BE2C (cell line): ENCODE measurements around the gene DEPDC5.

ENCODE experiments used
- DNase-seq: peaks from one replicate; pipeline ENCODE4 v3.0.0-alpha.2; 2020
- H3K27me3 ChIP-seq: fragments of 250-450 bp; sonication (Bioruptor Pico); 2 replicates; pipeline ENCODE4 v1.5.1; 2020; ENCODE audit warnings: mild to moderate bottlenecking
- H3K36me3 ChIP-seq: fragments of 250-450 bp; sonication (Bioruptor Pico); 2 replicates; pipeline ENCODE4 v1.5.1; 2020; ENCODE audit warnings: mild to moderate bottlenecking
- H3K4me1 ChIP-seq: fragments of 250-450 bp; sonication (Bioruptor Pico); 2 replicates; pipeline ENCODE4 v1.5.1; 2020
- H3K4me3 ChIP-seq: 2 replicates; pipeline ENCODE4 v1.5.1; 2011; ENCODE audit warnings: low read depth, low read length
- H3K9me3 ChIP-seq: fragments of 250-450 bp; sonication (Bioruptor Pico); 2 replicates; pipeline ENCODE4 v1.5.1; 2020
- TF ChIP-seq, protein P1 (sequence below): IDR thresholded peaks from 2 replicates; pipeline ENCODE4 v1.5.1; 2012; ENCODE audit warnings: mild to moderate bottlenecking, low read depth, low read length

The DEPDC5 gene

DNA sequence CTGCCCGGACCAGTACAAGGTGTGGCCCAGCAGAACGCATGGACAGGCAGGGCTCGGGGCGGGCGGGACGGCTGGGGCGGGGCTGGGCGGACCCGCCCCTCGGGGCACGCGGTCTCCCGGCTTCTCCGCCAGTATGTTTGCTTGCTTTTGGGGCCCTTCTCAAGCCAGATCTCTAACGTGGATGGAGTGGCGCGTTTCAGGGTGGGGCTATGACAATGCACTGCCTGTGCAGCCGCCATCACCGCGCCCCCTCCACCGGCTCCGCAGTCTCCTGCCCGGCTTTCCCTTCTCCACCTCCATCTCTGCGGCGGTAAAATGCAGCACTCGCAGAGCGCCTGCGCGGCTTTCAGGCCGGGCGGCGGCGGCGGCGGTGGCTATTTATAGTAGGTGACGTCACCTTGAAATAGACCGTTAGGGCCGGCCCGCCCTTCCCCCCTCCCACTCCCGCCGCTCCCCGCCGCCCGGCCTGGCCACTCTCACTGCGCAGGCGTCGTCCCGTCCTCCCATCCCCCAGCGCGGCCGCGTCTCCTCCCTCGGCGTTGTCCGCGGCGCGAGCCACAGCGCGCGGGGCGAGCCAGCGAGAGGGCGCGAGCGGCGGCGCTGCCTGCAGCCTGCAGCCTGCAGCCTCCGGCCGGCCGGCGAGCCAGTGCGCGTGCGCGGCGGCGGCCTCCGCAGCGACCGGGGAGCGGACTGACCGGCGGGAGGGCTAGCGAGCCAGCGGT, 190.3 kb downstream of the DEPDC5 start, which contains the start of gene YWHAH:
TSS of gene YWHAH (plus strand) at position 558 of the 722 bp plus-strand sequence. CDS start 199 bp downstream, outside the sequence.
- H3K36me3 ChIP-seq: peaks cover 34% of the 10 kb centered on the region
- peak within 1 kb of the TSS; percentile 98 for H3K4me3 ChIP-seq
- TF ChIP-seq, protein P1, sequence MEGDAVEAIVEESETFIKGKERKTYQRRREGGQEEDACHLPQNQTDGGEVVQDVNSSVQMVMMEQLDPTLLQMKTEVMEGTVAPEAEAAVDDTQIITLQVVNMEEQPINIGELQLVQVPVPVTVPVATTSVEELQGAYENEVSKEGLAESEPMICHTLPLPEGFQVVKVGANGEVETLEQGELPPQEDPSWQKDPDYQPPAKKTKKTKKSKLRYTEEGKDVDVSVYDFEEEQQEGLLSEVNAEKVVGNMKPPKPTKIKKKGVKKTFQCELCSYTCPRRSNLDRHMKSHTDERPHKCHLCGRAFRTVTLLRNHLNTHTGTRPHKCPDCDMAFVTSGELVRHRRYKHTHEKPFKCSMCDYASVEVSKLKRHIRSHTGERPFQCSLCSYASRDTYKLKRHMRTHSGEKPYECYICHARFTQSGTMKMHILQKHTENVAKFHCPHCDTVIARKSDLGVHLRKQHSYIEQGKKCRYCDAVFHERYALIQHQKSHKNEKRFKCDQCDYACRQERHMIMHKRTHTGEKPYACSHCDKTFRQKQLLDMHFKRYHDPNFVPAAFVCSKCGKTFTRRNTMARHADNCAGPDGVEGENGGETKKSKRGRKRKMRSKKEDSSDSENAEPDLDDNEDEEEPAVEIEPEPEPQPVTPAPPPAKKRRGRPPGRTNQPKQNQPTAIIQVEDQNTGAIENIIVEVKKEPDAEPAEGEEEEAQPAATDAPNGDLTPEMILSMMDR: no peak
- H3K9me3 ChIP-seq: no peaks in the 10 kb centered on the region
- H3K27me3 ChIP-seq: no peaks in the 10 kb centered on the region
- peaks cover 3% of the 10 kb centered on the region for H3K4me1 ChIP-seq
- DNase-seq: peak; percentile 98

DNA sequence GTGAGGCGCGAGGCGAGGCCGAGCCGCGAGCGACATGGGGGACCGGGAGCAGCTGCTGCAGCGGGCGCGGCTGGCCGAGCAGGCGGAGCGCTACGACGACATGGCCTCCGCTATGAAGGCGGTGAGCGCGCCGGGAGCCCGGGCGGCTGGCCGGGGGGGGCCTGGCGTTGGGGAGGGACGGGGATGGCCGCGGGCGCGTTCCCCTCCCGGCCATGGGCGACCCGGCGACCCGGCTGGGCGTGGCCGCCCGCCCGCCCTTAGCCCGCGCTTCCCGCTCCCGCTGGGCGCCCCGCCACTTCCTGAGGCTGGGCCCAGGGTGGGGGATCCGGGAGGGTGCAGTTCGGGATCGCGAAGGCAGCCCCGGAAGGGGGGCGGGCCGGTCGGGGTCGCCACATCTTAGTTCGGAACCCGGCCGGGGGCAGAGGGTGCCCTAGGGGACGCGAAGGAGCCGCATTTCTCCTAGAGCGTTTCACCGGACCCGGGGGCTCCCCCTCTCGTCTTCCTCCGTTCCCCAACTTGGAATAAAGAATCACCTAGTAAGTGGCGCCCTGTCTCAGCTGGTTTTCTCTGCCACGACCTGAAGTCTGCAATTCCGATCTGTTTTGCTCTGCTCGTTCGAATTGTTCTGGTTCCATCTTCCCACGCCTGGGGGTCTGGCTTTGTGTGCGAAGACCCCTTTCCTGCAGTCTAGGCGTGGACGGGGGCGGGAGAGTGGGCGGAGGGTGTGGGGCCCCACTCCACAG, 191.1 kb downstream of the DEPDC5 start:
- Histone ChIP-seq H3K9me3 (no peaks in the 10 kb centered on the region), H3K27me3 (no peaks in the 10 kb centered on the region), H3K4me3 (peak overlapping the region; percentile 98), H3K4me1 (peaks cover 3% of the 10 kb centered on the region), H3K36me3 (peaks cover 40% of the 10 kb centered on the region)
- DNase-seq: peak; percentile 41
- TF ChIP-seq, protein P1: no peak

DNA sequence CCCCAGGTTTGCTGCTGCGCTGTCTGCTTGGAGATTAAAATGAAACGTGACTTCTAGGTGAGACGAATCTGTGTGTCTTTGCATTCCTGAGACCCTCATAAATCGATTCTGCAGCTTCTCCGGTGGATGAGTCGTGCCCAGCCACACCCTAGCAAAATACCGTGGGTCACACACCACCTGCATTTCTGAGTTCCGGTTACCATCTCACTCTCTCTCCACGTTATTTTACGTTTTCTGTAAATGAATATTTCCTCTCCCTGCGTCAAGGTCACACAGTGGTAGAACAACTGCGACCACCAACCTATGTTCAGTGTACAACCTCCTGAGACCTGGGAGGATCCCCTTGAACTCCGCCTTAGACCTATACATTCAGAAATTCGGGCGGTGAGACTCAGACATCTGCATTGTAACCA, 191.6 kb downstream of the DEPDC5 start:
- Histone ChIP-seq H3K27me3 (no peaks in the 10 kb centered on the region), H3K36me3 (peaks cover 45% of the 10 kb centered on the region), H3K4me3 (peak overlapping the region; percentile 98), H3K4me1 (peaks cover 3% of the 10 kb centered on the region), H3K9me3 (no peaks in the 10 kb centered on the region)
- TF ChIP-seq, protein P1: no peak
- no peak for DNase-seq

DNA sequence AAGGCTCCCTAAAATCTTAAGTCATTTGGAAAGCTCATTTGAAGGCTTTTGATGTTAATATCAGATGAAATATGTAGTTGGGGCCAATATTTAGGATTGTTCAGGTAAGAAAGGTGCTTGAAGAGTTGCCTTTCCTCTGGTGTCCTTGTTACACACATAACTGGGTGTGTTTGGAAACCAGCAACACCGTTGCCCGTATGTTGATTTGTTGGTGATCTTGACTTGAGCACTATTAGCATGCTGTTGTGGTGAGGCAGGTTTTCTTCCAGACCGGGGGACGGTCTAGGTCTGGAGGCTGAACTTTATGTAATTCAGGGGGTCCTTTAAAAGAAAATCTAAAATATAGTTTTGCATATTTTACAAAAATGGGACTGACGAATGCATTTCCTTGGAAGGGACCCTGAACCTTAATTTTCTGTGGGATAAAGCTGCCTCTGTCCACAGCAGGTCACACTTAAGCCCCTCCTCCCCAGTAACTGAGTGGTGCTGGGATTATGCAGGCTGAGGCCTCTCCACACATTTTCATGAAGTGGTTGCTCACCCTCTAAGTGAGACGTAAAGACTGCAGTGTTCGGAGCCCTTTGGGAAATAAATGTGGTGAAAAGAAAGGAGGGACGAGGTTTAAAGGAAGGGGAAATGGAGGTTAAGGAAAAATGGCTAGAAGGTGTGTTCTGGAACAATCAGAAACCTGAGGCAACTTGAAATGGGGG, 192.3 kb downstream of the DEPDC5 start:
- TF ChIP-seq, protein P1: no peak
- H3K9me3 ChIP-seq: no peaks in the 10 kb centered on the region
- no peaks in the 10 kb centered on the region for H3K27me3 ChIP-seq
- H3K4me1 ChIP-seq: peaks cover 4% of the 10 kb centered on the region
- no peak for DNase-seq
- peaks cover 51% of the 10 kb centered on the region for H3K36me3 ChIP-seq
- peak overlapping the region; percentile 98 for H3K4me3 ChIP-seq

DNA sequence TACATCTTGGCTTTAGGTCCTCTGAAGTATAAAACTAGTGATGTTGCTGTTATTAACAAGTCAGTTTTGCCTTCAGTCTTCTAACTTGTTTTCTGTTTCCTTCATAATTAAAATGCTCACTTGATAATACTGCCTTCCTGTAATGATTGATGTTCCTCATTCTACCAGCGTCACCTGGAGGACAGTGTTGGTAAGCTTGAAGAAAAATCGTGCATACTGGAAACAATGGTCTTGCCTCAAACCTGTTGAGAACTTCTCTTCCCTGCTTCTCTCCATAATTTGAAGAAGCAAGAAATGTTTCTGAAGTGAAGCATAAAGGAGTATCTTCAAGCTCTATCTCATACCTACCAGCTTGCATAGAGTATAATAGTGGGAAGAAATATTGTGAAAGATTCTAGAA, 193.5 kb downstream of the DEPDC5 start:
- DNase-seq: no peak
- H3K4me1 ChIP-seq: peaks cover 8% of the 10 kb centered on the region

More for the DNA sequence above, 193.5 kb downstream of the DEPDC5 start:
- H3K27me3 ChIP-seq: no peaks in the 10 kb centered on the region
- peak overlapping the region; percentile 98 for H3K4me3 ChIP-seq
- H3K9me3 ChIP-seq: no peaks in the 10 kb centered on the region
- TF ChIP-seq, protein P1: peak; percentile 88
- peaks cover 63% of the 10 kb centered on the region for H3K36me3 ChIP-seq
